Gastroesophageal sphincter (tissue), 3 donors: Measurements from ENCODE around the gene TAF3.

Experiments used
- POLR2A ChIP-seq, 2 donors: fragments of 450-650 bp; IDR thresholded peaks; one replicate each; pipeline ENCODE4 v1.6.1; 2017; ENCODE audit warnings: antibody characterized with exemption in 2 of 2, mild to moderate bottlenecking in 2 of 2, moderate library complexity in 1 of 2
- POLR2AphosphoS5 ChIP-seq: sonication (generic); formaldehyde crosslinking; IDR thresholded peaks from one replicate; pipeline ENCODE4 v1.6.1; 2017; ENCODE audit warnings: antibody characterized with exemption
- TF ChIP-seq, protein P1 (sequence below), 4 experiments: fragments of 200-600 bp in 2 of 4; fragments of 450-650 bp in 2 of 4; sonication (generic) in 1 of 4; IDR thresholded peaks; one replicate each; pipeline ENCODE4 v1.5.1; 2017 to 2019; ENCODE audit warnings: antibody characterized with exemption in 4 of 4, mild to moderate bottlenecking in 2 of 4, moderate library complexity in 2 of 4

DNA sequence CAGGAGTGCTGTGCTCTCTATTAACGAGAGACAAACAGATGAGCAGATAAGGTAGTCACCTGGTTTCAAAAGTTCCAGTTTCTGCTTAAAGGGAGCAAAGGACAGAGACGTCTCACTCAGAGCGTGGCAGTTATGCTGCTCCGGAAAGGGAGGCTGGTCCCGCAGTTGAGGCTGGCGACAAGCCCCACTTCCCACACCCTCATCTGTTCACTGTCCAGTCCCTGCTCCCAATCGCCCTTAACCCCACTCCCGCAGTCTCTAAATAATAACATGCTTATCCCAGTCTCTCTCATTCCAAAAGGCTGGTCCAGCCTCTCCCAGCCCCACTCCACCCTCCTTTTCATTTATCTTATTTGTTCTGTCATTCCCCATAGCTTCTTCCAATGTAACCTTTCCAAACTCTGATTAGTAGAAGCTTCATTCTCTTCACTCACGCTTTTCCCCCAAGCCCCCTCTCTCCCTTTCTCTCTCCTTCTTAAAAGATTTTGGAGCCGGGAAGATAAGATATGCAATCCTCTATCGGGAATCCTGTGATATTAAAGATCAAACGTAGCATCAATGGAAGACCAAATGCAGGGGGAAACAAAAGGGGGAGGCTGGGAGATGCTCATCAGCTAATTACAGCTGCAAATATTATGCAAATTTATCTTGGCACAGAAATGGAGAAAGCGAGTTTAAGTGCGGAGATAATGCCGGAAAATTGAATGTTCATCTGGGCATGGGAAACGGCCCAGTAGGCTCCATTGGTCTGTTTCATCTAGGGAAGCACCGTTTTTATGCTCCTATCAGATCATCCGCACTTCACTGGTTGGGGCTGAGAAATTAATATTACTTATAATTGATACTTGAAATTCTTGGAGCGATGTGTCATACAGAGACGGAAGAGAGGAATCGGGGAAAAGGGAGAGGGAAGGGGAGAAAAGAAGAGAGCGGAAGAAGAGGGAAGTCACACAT, 219.9 kb downstream of the TAF3 start:
- TF ChIP-seq, protein P1, sequence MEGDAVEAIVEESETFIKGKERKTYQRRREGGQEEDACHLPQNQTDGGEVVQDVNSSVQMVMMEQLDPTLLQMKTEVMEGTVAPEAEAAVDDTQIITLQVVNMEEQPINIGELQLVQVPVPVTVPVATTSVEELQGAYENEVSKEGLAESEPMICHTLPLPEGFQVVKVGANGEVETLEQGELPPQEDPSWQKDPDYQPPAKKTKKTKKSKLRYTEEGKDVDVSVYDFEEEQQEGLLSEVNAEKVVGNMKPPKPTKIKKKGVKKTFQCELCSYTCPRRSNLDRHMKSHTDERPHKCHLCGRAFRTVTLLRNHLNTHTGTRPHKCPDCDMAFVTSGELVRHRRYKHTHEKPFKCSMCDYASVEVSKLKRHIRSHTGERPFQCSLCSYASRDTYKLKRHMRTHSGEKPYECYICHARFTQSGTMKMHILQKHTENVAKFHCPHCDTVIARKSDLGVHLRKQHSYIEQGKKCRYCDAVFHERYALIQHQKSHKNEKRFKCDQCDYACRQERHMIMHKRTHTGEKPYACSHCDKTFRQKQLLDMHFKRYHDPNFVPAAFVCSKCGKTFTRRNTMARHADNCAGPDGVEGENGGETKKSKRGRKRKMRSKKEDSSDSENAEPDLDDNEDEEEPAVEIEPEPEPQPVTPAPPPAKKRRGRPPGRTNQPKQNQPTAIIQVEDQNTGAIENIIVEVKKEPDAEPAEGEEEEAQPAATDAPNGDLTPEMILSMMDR (IDR thresholded peaks at IDR 0.05) = no peak
- TF ChIP-seq POLR2AphosphoS5 (no peak), POLR2A (IDR thresholded peaks at IDR 0.05) (no peak)
